Measurements from ENCODE around the gene NDST1. TPM values are rescaled to one million over a fixed set of nuclear protein-coding genes. Genes with fewer than 3 reads are reported as not detected.

Gene NDST1
- total and polyA plus RNA-seq, 2 of the 8 experiments (the other 6 are each of a cell fraction or from before 2014, with no cell fraction given), result 27.0 to 72.0 TPM

DNA sequence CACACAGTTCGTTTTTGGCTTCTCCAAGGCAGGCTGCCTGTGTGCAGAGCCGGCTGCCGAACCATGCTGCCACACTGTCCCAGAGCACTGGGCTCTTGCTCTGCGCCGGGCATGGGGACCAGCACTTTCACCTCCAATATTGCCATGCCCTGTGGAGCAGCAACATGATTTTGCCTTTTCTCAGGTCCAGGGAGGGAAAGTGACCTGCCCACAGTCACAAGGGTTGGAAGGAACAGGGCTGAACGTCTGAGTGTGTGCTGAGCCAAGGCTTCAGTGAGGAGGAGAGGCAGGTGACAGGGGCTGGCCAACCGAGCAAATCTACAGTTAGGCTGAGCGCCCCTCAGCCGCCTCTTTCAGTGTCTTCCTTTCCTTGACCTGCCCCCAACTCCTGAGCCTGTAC is 98.5 kb downstream of the NDST1 start:
- Histone ChIP-seq H3K4me1 (replicated peaks in 1 of 4; ENCODE audit: control insufficient read depth in 3 of 4, insufficient read depth in 4 of 4, low read length in 3 of 4) (0 out of 7 replicates have a peak, but pooled peaks cover 0 to 2% (median 0%) of the 10 kb centered on the region in 4 experiments), H3K79me1 (ENCODE audit: low read depth, low read length) (no peaks in the 10 kb centered on the region), H3K9ac (replicated peaks in 1 of 4; ENCODE audit: extremely low read depth in 1 of 4, low read depth in 3 of 4, low read length in 3 of 4) (no peak overlapping the region), H3K9me3 (ENCODE audit: insufficient read depth in 2 of 2, low read depth in 1 of 2, low read length in 1 of 2) (no peaks in the 10 kb centered on the region), H3K27ac (ENCODE audit: low read depth, low read length) (no peak overlapping the region), H2BK20ac (ENCODE audit: low read length) (0 out of 2 replicates have a peak overlapping the region, but pooled peaks have one; percentile 40), H4K20me1 (replicated peaks in 1 of 2; ENCODE audit: control insufficient read depth in 1 of 2, insufficient read depth in 2 of 2, low read length in 2 of 2) (no peaks in the 10 kb centered on the region), H4K8ac (ENCODE audit: extremely low read depth, insufficient read depth, low read length) (no peak overlapping the region), H3K23ac (ENCODE audit: insufficient read length) (no peak overlapping the region), H2BK5ac (ENCODE audit: low read depth, low read length) (no peak overlapping the region; the same call in 1 of the 2 replicates), H3K79me2 (ENCODE audit: control insufficient read depth in 1 of 2, insufficient read depth in 2 of 2, low read length in 2 of 2) (no peaks in the 10 kb centered on the region), H4K91ac (replicated peaks; ENCODE audit: insufficient read length, low read length) (no peak overlapping the region), H3K56ac (replicated peaks; ENCODE audit: insufficient read length, low read depth, low read length) (no peak overlapping the region), H2AFZ (ENCODE audit: low read length) (peak overlapping the region; percentile 87), H2BK120ac (replicated peaks; ENCODE audit: low read depth, low read length) (no peak overlapping the region), H3K36me3 (ENCODE audit: control insufficient read depth in 2 of 4, insufficient read depth in 4 of 4, low read length in 3 of 4) (no peaks in the 10 kb centered on the region), H3K4ac (replicated peaks; ENCODE audit: insufficient read length, low read depth, low read length) (no peak overlapping the region), H3K27me3 (replicated peaks in 1 of 4; ENCODE audit: control insufficient read depth in 3 of 4, extremely low read depth in 1 of 4, insufficient read depth in 3 of 4, low read length in 3 of 4) (no peaks in the 10 kb centered on the region), H3K18ac (ENCODE audit: extremely low read depth, low read length) (no peak overlapping the region), H4K5ac (ENCODE audit: insufficient read length, low read depth, low read length) (no peak overlapping the region), H3K4me2 (ENCODE audit: insufficient read depth in 1 of 2, low read depth in 2 of 2, low read length in 2 of 2) (no peak overlapping the region), H2BK15ac (ENCODE audit: low read length) (no peak overlapping the region), H2AK5ac (ENCODE audit: low read depth, low read length) (no peak overlapping the region), H3K4me3 (ENCODE audit: extremely low read depth in 1 of 4, insufficient read depth in 2 of 4, low read depth in 3 of 4, low read length in 4 of 4) (no peak overlapping the region), H3K23me2 (ENCODE audit: low read depth, low read length) (no peaks in the 10 kb centered on the region), H2BK12ac (ENCODE audit: low read depth, low read length) (no peak overlapping the region), H3K14ac (ENCODE audit: insufficient read length) (no peak overlapping the region)
- CTCF ChIA-PET (ENCODE audit: partially characterized antibody), result interaction anchor here (4.1 to 5.6 kb wide), 3 partner anchors 9 to 46 kb away, joined by 18 to 45 read pairs (median 25); no protein-coding TSS in a partner anchor
- FAIRE-seq (no peak), DNase-seq (ENCODE audit: low read depth in 1 of 2, low spot score in 2 of 2) (no peak)
- POLR2A ChIA-PET (ENCODE audit: partially characterized antibody), result no interaction called here
- 77% methylated on average over 9 of the region's 9 CpGs; no CpG with 5 or more reads in 1 of the 2 experiments for WGBS, 2 experiments (ENCODE audit: extremely low coverage in 1 of 2, insufficient coverage in 1 of 2, insufficient read length in 1 of 2, insufficient replicate concordance in 2 of 2, low coverage in 1 of 2, low lambda C conversion rate in 2 of 2, missing lambda C conversion rate in 1 of 2)
- TF ChIP-seq JUND (IDR thresholded peaks at IDR 0.05; ENCODE audit: low read length), result no peak
- TF ChIP-seq NANOG (IDR thresholded peaks at IDR 0.05; ENCODE audit: insufficient read depth, low read depth, low read length, poor library complexity, severe bottlenecking), result no peak
- TF ChIP-seq RXRA (IDR thresholded peaks at IDR 0.05; ENCODE audit: insufficient read depth, low read depth, low read length), result no peak
- no peak for TF ChIP-seq FOSL1 (IDR thresholded peaks at IDR 0.05; ENCODE audit: insufficient read depth, low read depth, low read length)
- TF ChIP-seq RNF2 (IDR thresholded peaks at IDR 0.05; ENCODE audit: borderline replicate concordance, low read depth, low read length, missing control alignments, poor library complexity, severe bottlenecking), result no peak
- TF ChIP-seq SUZ12 (IDR thresholded peaks at IDR 0.05; ENCODE audit: low read length), result no peak
- no peak for TF ChIP-seq JUN (IDR thresholded peaks at IDR 0.05; ENCODE audit: low read depth, low read length)
- no peak for TF ChIP-seq SIN3A (conservative IDR thresholded peaks at IDR 0.05 in 1 of 2, IDR thresholded peaks at IDR 0.05 in 1 of 2; ENCODE audit: low read depth in 1 of 2, low read length in 2 of 2)
- no peak for TF ChIP-seq CREB1 (IDR thresholded peaks at IDR 0.05)
- no peak for TF ChIP-seq RFX5 (IDR thresholded peaks at IDR 0.05; ENCODE audit: borderline replicate concordance, low read depth, low read length)
